HG02571 (cell line): ENCODE results near the gene C1QTNF5.

Source experiments
- ATAC-seq: cut with Tn5 transposase; IDR thresholded peaks from one replicate; pipeline ENCODE4 v1.9.1; 2021; ENCODE audit warnings: mild to moderate bottlenecking, moderate library complexity; ENCODE audit not compliant: unreplicated experiment

C1QTNF5 gene

DNA sequence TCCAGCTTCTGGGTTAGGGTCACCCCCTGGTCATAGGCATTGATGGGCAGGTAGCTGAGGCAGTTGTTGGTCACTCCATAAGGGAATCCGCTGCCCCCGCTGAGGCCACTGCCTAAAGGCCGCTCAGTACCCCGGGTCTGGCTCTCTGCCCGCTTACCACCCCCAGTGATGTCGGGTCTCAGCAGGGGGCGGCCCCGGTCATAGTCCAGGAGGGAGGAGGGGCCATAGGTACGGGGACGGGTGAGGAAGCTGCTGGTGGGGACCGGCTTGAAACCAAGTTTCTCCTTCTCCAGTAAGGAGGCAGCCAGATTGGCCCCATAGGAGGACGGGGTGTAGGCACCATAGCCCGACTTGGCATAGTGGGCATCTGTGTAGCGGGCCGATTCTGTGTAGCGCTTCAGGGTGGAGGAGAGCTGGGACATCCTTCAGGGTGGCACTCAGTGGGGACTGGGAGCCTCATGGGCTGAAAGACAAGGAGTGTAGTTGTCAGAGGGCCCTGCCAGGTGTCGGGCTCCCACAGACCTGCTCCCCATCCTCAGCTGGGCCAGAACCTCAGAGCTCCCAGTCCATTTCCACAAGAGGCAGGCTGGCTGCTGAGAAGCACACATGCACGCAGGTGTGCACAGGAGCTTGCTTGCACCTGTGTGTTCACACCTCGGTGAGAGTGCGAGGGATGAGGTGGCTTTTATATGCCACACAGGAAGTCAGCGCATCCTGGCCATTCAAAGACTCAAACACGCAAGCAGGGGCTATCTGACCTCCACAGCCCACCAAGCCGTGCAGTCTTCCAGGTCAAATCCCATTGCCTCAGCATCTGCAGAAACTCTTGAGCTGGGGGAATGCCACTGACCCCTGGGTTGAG, 32.6 kb upstream of the C1QTNF5 start:
- ATAC-seq, result no peak

DNA sequence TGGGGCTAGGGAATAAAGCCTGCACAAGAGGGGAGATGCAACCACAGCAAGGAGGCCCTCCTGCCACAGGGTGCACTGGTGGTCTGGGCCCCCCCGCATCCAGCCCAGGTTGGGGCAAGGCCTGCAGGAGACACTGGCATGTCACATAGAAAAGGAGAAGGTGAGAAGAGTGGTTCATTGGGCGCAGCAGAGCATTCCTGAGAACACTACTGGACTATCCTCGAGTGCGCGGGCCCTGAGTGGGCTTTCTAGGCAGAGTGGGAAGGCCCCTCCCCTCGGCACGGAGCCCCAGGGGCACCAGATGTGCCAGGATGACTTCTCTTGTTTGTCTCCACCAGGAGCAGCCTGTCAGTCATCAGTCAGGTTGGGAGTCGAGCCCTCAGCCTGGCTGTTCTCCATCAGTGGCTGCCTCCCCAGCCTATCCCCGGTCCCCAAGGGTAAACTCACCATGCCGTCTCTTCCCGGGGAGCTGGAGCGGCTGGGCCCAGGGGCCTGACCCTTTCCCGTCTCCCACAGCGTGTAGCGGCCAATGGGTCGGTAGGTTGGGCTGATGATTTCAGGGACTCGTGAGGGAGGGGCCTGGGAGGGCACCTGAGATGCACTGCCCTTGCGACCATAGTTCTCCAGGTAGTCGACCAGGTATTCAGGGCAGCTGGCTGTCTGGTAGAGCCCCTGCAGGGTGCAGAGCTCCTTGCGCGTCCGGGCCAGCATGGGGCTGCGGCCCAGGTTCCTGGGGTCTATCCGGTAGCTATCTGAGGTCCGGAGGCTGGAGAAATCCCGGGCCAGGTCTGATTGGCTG, 31.8 kb upstream of the C1QTNF5 start:
- ATAC-seq, result no peak

GRCh38 chr11:119371778-119372182, 31.1 kb upstream of the C1QTNF5 start:
- no peak for ATAC-seq

DNA sequence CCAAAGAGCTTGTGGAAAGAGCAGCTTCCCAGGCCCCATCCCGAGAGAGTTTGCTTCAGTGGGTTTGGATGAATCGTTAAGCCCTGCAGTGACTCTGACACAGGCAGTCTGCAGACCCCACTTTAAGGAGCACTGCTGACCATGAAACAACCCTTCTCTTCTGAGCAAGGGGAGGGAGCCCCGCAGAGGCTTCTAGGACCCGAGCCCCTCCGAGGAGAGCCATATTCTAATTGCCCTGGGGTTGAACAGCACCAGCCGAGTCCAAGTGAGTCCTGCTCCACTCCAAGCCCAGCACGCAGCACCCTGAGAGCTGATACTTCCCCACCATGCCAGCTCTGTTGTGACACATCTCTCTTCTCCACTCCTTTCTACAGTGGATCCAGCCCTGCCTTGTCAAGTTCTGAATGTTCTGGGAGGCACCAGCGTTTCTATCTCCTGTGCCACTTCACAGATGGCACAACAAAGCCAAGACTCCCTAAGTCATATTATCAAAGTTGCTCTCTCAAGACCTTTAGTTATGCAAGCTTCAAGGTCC, 30.5 kb upstream of the C1QTNF5 start:
- ATAC-seq, result no peak

DNA sequence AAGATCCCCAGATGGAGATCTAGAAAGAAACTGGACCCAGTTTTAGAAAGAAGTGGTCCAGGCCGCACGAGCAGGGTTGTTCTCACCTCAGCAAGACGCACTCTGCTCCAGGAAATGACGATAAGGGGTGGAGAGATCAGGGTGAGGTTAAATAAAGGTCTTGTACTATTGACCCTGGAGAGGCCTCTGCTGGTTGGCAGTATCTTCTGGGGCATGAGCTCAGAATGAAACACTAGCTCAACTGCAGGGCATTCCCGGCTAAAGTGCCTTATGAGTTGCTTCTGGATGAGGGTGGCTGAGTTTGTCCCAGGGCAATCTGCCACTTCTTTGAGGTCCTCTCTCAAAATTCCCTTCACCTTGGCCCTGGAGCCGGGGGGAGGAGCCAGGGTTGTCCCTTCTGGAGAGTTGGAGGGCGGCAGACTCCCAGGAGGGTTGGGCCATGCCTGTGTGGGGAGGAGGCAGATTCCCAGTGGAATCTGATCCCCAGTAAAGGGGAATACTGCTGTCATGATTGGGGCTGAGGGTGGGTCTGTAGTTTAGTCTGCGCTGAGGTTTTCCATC, 29.9 kb upstream of the C1QTNF5 start:
- no peak for ATAC-seq

GRCh38 chr11:119369132-119369925, 28.6 kb upstream of the C1QTNF5 start:
- ATAC-seq, result no peak

DNA sequence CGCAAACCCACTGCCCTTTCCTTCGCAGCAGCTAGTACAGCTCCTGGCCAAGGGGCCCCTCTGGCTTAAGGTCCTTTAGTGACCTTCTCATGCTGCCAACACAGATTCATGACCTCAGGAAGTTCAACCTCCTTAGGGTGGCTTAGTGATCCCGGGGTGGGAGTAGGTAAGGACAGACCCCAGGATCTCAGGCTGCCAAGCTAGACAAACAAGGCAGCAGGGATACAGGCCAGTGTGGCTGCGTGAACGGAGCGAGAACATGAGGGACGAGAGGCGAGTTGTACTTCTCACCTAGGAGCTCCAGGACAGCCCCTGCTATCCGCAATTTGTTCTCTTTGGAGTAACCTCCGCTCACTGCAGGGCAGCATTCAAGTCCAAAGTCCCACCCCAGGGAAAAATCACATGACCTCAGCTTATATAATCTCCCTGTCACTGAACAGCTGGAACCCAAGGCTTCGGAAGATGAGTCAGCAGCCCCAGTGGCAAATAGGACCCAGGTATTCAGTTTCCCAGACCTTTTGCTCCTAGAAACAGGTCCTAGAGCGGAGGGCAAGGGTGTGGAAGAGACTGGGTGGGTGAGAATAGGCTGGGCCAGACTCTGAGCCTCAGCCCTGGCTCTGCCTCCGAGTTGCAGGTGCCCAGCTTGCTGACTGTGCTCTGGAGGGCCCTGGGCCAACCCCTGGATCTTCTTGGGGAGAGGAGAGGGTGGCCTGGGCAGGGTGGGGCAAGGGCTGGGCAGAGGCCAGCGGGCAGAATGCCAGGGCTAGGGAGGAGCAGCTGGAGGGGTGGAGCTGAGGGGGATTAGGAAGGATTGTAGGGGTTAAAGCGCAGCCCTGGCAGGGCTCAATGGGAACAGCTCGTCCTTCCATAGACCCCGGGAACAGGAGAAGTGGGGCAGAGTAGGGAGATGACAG, 27.7 kb upstream of the C1QTNF5 start:
- no peak for ATAC-seq

DNA sequence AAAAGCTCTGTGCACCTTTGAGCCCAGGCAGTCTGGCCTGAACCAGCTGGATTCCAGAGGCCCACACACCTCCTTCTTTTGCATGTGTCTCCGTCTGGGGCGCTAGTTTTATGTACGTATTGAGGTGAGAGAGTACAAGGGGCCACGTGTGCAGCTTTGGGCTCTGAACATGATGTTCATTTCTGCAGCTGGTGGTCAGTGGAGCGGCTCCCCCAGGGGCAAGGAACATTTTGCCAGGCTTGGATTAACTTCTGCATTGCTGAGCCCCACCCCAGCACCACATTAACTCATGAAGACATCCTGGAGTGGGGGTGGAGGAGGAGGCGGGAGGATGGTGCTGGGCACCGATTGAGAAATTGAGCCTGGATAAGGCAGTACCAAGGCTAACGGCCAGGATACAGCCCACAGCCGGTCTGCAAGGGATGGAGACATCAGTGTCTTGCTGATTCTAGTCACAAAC, 27.0 kb upstream of the C1QTNF5 start:
- no peak for ATAC-seq

DNA sequence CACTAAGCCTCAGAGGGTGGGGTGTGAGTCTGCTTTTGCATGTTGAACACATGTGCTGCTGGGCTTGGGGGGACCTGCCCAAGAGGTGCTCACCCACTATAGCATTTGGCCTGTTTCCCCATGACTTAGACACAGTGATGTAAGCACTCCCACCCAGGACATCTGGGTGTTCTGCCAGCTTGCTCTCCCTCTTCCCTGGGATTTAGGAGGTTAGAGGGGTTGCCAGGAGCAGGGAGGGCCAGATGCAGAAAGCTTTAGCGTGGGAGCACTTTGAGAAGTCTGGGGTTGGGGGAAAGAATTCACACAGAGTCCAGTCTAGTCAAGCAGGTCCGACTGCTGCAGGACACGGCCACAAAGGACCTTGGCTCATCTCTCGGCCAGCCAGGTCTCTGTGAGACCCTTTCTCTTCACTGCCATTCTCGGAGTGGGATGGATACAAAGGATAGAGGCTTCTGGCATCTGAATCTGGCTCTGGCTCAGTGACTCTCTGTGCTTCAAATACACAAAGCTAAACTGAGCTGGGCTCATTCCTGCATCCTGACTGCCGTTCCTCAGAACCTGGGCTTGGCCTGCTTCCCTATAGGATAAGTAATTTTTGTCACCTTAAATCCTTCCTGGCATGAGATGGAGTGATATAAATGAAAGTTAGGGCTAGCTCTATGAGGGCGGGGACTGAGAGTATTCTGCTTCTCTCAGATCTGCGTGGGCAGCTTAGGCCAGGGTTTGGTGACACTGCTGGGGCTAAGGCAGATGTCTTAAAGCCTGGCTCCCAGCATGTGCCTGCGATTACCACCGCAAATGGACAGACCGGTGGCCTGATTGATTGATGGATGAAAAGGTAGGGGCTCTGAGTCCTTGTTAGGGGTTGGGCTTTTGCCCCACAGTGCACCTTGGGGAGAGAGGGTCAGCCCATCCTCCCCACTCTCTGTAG, 26.3 kb upstream of the C1QTNF5 start:
- ATAC-seq, result no peak

- ATAC-seq, result no peak
Observed at GRCh38 chr11:119365071-119365591, 24.4 kb upstream of the C1QTNF5 start.

DNA sequence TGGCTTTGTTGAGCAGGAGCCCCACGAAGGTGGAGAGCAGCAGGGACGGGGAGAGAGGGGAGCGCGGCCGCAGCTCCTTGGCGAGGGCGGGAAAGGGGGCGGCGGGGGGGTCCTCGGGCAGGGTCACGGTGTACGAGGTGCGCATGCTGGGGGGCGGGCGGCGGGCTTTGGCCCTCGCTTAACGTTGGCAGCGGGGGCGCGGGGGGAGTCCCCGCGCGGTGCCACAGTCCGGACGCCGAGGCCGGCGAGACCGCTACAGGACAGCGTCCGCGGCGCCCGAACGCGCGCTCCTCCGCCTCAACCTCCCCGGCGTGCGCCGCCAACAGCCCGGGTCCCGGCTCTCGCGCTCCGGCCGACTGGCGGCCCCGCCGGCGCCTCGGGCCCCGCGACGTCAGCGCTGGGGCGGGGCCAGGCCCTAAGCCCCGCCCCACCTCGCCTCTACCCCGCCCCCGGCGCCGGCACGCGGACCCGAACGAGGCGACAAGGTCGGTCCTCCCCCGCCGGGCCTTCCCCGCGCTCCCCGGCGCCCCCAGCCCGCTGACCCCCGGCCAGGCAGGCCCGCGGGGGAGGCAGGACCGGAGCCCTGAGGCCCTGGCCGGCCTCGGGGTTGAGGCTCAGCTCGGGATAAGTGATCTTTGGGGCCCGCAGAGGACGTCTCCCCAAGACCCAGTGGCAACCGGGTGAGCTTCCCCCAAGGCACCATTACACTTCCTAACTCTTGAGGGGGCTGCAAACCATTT, 23.3 kb upstream of the C1QTNF5 start:
- no peak for ATAC-seq

- ATAC-seq, result no peak
Observed at GRCh38 chr11:119363081-119363850, 22.6 kb upstream of the C1QTNF5 start.

DNA sequence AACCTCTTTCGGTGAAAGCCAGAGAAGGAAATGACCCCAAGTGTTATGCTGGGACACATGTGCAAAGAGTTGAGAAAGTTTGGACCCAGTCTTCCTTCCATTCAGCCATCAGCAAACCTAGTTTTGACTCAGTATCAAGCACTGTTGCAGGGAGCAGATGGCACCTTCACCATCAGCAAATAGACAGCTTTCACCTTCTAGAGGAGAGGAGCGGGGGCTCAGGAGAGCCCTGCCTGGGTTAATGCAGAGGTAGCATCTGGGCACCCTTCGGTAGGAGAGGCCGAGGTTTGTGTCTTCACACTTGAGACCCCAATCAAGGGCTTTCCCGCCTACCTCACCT, 22.0 kb upstream of the C1QTNF5 start:
- no peak for ATAC-seq

GRCh38 chr11:119361941-119362725, 21.4 kb upstream of the C1QTNF5 start:
- ATAC-seq, result no peak

DNA sequence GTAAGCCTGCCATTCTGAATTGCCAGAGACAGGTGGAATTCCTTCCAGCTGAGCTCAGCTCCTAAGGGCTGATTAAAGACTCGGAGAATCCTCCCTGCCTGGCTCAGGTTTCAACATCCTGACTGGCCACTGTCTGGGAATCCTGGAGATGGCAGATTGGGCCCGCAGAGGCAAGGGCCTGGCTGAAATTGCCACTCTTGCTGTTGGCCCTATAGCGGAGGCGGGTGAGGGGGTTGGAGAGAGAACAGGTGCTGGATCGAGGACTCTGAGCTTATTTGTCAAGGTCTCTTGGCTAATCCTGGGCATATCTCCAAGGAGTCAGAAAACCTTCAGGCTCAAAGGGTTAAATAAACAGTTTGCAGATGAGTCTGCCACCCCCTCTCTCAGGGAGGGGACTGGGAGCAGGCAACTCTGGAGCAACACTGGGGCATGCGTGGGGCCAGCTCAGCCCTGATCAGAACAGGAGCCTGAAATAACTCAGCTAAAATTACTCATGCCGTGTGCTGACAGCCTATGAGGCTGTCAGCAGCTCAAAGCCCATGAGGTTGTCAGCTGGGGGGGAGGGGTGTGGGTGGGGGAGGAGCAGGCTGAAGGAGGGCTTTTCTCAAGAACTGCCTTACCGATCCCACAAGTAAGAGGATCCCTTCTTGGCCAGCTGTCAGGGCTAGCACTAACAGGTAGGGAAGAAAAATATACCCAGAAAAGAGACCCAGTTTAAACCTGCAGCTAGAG, 20.5 kb upstream of the C1QTNF5 start:
- ATAC-seq, result no peak
